ENCODE data around the gene SHPK.

DNA sequence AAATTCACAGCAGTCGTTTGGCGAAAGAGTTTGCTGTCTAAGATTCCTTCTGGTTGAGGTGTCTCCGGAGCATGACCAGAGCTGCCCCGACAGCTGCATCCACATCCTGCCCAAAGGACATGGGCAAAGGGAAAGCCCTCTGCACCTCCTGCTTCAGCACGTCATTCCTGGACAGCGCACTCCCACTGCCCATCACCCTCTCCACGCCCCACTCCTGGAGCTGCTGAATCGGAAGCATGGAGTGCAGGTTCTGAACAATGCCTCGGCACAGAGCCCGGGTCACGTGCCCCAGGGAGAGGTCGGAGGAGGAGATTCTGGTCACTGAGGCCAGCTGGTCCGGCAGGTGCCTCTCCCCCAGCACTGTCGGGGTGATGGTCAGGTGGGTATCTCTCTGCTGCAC is 25.5 kb downstream of the SHPK start:
- TF ChIP-seq, protein P1, sequence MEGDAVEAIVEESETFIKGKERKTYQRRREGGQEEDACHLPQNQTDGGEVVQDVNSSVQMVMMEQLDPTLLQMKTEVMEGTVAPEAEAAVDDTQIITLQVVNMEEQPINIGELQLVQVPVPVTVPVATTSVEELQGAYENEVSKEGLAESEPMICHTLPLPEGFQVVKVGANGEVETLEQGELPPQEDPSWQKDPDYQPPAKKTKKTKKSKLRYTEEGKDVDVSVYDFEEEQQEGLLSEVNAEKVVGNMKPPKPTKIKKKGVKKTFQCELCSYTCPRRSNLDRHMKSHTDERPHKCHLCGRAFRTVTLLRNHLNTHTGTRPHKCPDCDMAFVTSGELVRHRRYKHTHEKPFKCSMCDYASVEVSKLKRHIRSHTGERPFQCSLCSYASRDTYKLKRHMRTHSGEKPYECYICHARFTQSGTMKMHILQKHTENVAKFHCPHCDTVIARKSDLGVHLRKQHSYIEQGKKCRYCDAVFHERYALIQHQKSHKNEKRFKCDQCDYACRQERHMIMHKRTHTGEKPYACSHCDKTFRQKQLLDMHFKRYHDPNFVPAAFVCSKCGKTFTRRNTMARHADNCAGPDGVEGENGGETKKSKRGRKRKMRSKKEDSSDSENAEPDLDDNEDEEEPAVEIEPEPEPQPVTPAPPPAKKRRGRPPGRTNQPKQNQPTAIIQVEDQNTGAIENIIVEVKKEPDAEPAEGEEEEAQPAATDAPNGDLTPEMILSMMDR (IDR thresholded peaks at IDR 0.05 in 8 of 11, conservative IDR thresholded peaks at IDR 0.05 in 3 of 11): no peak
- no peak for TF ChIP-seq POLR2AphosphoS5 (IDR thresholded peaks at IDR 0.05)
